GM15510 (cell line): ENCODE data around the gene TNFRSF4.

Experiments
- POLR2A ChIP-seq: IDR thresholded peaks from 3 replicates; pipeline ENCODE4 v1.6.1; 2011; ENCODE audit warnings: borderline replicate concordance; ENCODE audit not compliant: insufficient read length; ENCODE audit errors: extremely low read depth

Gene TNFRSF4

DNA sequence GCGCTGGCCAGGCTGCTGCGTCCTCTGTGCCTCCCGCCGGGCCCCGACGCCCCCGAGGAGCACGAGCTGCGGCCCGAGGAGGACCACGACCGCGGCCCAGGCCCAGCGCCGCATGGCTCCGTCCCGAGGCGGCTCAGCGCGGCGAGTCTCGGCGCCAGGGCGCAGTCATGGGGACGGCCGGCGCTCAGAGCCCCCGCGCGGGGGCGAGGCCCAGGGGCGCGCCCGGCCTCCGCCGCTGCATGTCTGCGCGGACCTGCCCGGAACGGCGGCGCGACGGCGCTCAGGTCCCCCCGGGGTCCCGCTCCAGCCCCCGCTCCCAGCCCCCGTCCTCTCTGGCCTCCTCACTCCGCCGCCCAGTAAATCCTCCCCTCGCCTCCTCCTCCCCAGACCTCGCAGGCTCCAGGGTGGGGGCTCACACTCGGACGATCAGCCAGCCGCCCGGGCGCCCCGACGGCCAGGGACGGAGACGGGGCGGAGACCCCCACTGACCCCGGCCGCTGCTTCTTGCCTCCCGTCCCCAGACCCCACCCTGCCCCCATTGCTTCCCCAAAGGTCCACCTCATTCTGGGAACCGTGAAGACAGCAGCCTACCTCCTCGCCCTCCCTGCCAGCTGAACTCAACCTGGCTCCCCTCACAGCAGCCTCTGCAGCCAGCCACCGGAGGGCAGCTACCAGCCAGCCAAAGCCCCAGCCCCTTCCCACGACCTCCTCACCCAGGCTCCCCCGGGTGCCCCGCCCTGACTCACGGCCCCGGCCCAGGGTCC lies 32.8 kb upstream of the TNFRSF4 start, which contains the start of gene C1QTNF12:
Gene C1QTNF12, minus strand, starts transcription at position 146 of the 764 bp plus-strand sequence. Its CDS starts 32 bp downstream, at position 114.
- no peak for TF ChIP-seq POLR2A

DNA sequence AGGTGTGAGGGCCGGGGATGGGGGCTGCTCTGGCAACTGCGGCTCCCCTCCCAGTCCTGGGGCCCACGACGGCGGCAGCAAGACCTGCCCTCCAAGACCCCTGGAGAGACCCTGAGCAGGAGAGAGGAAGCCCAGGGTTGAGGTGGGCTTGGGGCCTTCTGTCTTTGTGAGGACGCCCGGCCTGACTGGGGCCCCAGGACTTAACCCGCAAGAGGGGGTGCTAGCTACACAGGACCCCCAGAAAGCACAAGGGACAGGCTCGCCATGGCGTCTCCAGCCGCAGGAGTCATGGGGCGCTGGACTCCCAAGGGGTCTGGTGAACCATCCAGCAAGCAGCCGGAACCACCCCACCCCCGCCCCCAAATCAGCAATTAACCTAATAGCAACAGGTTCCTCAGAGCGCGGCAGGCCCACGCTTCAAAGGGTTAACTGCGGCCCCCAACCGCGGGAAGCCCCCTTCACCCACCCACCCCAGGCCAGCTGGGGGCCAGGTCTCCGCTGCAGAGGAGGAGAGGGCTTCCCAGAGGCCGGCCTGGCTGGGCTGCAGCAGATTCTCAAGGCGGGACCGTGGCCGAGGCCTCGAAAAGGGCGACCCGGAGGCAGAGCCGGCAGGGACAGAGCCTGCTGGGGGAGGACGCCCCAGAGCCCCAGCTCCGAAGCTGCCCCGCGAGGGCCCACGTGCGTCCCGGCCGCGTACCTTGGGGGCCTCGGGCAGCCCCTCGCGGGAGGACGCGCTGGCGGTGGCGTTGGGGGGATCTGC lies 32.0 kb upstream of the TNFRSF4 start:
- TF ChIP-seq POLR2A = no peak

DNA sequence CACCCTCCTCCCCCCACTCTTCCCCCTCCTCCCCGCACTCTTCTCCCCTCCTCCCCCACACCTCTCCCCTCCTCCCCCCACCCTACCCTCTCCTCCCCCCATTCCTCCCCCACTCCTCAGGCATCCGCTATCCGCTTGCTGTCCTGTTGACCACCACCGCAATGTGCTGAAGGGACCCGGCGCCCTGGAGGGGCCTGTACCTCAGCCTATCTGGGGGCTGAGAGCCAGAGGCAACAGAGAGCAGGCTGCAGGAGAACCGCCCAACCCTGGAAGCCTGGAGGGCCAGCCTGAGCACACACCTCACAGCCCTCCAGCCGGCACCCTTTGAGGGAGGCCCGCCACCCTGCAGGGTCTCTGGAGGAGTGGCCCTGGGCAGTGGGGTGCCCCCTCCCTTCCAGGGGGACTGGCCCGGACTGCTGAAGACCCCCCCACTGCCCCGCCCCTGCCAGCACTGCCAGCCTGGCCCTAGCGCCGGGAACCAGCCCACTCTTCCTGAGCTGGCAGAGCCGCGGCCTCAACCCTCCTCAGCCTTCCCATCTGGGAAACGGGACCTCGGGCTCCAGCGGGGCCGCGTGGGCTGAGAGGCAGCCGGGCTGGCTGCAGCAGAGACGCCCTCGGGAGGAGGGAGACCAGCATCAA lies 31.3 kb upstream of the TNFRSF4 start:
- no peak for TF ChIP-seq POLR2A

DNA sequence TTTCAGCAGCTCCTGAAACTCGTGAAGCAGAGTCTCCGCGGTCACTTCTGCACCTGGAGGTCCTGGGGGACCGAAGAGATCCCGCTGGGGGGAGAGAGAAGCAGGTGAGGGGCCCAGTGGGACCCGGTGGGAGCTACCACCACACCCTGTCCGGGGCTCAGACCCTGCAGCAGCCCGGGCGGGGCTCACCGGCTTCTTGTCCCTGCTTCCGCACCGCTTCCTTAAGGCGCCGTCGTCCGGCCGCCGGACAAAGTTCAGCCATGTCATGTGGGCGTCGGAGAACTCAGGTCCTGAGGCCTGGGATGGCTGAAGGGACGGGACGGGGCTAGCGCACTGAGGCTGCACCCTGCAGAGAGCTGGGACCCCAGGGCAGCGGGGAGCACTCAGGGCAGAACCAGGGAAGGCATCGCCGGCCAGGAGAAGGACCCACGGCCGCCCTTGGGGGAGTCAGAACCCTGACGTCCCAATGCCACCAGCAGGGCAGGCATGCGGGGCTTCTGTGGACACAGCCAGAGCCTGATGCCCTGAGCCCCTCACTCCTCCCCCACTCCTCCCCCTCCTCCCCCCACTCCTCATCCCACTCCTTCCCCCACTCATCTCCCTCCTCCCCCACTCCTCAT lies 30.3 kb upstream of the TNFRSF4 start:
- TF ChIP-seq POLR2A = no peak

DNA sequence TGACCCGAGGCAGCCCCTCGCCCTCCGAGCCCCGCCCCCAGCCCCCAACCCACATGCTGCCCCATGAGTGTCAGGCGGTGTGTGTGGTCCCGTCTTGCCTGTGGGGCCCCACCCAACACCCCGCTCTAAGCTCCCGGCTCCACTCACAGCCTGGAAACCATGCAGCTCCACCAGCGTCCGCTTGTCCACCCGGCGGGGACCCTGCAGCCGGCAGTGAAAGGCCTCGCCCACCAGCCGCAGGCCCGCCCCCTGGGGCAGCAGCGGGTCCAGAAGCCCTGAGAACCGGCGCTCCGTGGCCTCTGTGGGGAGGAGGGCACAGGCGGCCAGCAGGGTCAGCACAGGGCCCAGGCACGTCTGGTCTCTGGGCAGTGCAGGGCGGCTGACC lies 29.8 kb upstream of the TNFRSF4 start:
- no peak for TF ChIP-seq POLR2A

DNA sequence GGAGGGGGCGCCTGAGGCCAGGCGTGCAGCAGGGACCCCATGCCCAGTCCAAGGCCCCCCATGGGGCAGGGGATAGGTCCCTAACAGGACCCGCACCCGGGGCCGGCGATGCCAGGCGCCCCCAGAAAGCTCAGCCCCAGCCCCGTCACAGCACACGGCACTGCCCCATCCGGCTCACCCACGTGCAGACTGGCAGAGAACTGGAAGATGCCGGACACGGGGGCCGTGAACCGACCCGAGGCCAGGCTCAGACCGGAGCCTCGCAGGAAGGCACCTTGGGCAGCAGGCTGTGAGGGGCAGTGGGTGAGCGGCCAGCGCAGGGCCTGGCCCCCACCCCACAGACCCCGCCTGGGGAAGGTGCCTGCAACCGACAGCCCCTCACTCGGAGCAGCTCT lies 29.3 kb upstream of the TNFRSF4 start:
- TF ChIP-seq POLR2A = no peak

DNA sequence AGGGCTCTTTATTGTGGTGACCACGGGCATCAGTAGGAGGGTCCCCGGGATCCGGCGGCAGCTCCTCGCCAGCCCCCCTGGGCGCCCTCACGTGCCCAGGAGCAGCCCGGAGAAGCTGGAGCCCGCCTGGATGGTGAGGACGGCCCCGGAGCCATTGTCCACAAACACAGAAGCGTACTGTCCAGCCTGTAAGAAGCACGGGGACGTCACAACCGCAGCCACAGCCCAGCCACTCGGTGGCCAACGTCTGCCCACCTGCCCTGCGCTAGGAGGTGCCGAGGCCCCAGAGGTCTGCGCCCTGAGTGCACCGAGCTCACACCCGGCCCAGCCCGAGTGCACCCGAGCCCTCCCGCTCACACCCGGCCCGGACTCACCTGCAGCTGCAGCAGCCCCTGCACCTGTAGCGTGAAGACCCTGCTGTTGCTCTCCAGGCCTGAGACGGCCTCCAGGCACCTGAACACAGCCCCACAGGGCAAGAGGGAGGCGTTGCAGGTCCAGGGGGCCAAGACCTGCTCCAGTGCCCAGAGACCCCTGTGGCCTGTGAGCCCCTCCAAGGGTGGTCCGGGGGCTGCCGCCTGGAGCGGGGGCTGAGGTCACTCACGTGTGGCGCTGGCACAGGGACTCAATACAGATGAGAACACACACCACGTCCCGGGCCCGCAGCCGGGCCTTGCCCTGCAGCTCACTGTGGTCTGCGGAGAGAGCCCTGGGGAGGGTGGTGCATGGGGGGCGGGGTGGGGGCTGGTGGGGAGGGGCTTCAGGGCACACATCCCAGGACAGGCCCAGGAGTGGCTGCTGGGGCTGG lies 28.7 kb upstream of the TNFRSF4 start:
- no peak for TF ChIP-seq POLR2A

DNA sequence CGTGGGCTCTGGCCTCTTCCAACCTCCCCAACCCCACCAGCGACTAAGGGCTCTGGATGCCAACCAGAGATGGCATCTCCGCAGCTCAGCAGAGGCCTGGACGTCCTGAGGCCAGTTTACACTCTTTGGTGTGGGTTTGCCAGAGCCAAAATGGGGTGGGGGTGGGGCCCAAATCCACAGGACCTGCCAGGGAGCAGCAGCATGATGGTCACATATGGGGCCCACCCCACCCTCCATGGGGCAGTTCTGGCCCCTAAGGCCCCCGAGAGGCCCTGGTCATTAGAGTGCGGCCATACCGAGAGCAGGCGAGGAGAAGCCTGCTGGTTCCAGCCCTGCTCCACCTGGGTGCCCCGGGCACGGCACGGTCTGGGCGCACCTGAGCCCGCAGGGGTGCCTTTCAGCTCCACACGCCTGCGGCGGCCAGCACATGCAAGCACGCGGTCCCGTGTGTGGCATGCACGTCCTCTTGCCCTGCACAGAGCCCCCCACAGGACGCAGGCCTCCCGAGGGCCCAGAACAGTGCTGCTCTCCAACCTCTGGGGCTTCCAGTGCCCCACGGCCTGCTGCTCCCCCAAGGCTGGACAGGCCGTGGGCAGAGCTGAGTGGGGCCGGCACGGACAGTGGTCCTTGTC lies 27.8 kb upstream of the TNFRSF4 start:
- TF ChIP-seq POLR2A = no peak

DNA sequence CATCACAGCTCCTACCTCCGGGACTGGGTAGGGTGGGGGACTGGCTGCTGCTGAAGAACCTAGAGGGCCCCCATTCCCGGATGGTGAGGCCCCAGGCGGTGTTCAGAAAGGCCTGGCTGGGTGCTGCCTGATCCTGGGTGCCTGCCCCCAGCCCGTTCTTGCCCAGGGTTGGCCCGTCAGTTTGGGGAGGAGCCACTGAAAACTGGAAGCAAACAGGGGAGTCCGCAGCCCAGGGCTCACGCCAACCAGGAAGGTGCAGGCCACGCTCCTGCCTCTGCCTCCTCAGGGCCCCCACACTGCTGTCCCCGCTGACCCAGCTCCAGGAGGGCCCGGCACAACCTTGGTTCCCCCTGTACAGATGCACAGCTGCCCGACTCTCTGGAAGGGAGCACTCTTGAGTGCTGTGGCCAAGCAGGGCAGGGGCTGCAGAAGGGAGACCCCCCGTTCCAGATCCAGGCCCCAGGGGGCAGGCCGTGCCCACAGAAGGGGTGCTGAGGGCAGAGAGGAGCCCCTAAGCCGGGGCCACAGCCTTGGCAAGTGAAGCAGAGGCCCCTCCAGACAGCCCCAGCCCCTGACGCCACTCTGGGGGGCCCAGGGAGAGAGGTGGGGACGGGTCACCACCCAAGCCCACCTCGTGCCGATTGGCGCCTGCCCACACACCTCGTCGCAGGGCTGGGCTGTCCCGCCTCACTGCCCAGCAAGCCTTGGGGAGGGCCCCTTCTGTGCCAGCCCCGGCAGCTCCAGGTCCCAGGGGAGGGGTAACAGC lies 27.1 kb upstream of the TNFRSF4 start:
- no peak for TF ChIP-seq POLR2A

DNA sequence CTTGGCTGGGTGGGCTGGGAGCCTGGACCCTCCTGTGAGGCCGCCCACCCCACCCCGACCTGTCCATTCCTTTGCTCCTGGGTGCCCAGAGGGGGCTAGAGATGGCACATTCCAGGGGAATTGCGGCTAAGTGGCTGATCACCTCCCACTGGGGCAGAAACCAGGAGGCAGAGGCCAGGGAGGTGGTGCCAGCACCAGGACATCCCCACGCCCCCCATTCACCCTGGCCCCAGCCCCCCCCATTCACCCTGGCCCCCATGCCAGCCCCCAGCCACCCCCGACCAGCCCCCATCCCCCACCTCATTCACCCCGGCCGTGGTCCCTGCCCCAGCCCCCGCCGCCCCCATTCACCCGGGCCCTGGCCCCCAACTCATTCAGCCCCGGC lies 26.4 kb upstream of the TNFRSF4 start:
- no peak for TF ChIP-seq POLR2A

DNA sequence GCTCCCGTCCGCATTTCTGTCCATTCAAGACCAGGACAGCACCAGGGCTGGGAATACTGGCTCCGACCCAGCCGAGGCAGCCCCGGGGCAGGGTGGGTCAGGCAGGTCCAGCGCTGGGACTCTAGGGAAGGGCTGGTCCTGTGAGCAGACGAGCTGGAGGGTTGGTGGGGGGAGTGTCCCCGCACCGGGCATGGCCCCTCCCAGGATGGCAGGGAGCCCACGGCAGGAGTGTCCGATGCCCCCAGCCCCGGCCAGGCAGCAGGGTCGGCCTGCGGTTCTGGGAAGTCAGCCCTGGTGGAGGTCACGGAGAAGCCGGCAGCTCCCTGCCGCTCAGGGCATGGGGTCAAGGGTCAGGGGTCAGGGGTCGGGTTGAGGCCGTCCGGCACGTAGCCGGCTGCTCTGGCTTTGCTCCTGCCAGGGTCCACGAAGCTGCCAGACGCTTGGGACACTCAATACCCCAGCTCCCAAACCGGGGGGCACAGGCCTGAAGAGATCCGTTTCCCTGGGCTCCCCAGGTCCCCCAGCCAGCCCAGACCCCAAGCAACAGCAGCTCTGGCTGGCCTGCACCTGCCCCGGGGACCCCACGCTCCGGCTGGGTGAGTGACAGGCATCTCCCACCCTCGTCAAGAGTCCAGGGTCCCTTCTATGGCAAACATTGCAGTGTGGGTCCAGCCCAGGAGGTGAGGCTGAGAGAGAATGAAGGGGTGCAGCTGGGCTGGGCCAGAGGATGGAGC lies 25.8 kb upstream of the TNFRSF4 start:
- no peak for TF ChIP-seq POLR2A

DNA sequence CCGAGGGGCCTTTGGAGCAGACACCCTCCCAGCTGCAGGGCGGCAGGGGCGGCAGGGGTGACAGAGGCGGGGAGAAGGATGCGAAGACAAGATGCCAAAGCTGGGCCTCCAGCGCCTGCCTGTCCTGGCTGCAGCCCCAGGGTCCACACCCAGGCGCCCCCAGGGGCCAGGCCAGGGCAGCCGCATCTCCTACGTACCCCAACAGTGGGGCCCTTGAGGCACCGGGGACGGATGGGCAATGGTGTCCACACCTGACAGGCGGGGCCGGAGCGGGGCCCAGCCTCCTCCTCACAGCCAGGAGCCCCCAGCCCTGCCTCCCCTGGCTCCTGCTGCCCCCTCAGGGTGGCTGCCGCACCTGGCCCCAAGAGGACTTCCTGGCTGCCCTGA lies 25.3 kb upstream of the TNFRSF4 start:
- TF ChIP-seq POLR2A = no peak
